Stimulated activated naive CD8-positive, alpha-beta T cell treated with anti-CD3 and anti-CD28 coated beads, Interleukin-15, Interleukin-2, amounts not matched to agents 100 ng/mL and 50 ng/mL, for 24 hours (primary cell): ENCODE data around the gene FAM135A.
A peak's percentile ranks its signal among the peaks of the same experiment; 100 is the strongest.

Experiments
- H3K27ac Mint-ChIP-seq: one replicate; pipeline ENCODE4 v1.8.0; 2021; ENCODE audit warnings: mild to moderate bottlenecking, mixed read lengths
- H3K27me3 Mint-ChIP-seq: one replicate; pipeline ENCODE4 v1.8.0; 2021; ENCODE audit warnings: mixed read lengths
- H3K36me3 Mint-ChIP-seq: one replicate; pipeline ENCODE4 v1.8.0; 2021; ENCODE audit warnings: low read depth, mixed read lengths
- H3K4me1 Mint-ChIP-seq: one replicate; pipeline ENCODE4 v1.8.0; 2021; ENCODE audit warnings: low read depth, mixed read lengths
- H3K4me3 Mint-ChIP-seq: one replicate; pipeline ENCODE4 v1.8.0; 2021; ENCODE audit warnings: mild to moderate bottlenecking, mixed read lengths
- H3K9me3 Mint-ChIP-seq: one replicate; pipeline ENCODE4 v1.8.0; 2021; ENCODE audit warnings: mixed read lengths

FAM135A gene

DNA sequence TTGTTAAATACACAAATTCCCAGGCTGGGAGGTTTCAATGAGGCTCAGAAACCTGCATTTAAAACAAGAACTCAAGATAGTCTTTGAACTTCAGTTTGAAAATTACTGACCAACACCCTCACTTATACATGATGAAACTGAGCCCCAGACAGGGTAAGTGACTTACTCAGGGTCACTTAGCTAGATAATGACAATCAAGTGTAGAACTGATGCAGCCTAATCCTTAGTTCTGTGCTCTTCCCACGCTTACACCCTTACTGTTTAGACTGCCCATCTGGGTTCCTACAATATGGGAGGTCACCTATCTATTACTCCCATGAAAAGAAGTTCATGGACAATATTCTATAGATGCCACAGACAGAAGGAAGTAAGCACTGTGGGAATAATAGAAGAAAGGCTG is 24.5 kb upstream of the FAM135A start:
- no peaks in the 10 kb centered on the region for H3K36me3 Mint-ChIP-seq
- H3K9me3 Mint-ChIP-seq, result no peaks in the 10 kb centered on the region
- no peak overlapping the region for H3K27ac Mint-ChIP-seq
- peaks cover 15% of the 10 kb centered on the region for H3K27me3 Mint-ChIP-seq
- no peaks in the 10 kb centered on the region for H3K4me1 Mint-ChIP-seq
- no peak overlapping the region for H3K4me3 Mint-ChIP-seq

DNA sequence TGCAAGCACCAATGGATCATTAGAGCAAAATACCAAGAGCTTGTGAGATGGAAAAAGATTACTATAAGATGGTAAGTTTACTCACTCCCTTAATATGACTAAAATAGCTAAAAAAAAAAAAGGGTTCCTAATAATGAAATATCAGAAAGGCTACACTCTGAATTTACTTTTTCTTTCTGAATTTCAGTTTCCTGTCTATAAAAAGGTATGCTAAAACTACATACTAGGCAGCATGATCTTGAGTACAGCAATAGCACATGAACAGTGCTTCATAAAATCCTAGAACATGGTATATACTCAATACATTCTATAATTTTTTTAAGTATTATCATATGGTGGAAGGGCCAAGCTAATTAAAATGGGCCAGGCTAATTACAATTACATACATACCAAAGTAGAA is 24.0 kb upstream of the FAM135A start:
- Mint-ChIP-seq H3K4me1 (no peaks in the 10 kb centered on the region), H3K4me3 (no peak overlapping the region), H3K27me3 (peaks cover 17% of the 10 kb centered on the region), H3K27ac (no peak overlapping the region), H3K9me3 (no peaks in the 10 kb centered on the region), H3K36me3 (no peaks in the 10 kb centered on the region)

DNA sequence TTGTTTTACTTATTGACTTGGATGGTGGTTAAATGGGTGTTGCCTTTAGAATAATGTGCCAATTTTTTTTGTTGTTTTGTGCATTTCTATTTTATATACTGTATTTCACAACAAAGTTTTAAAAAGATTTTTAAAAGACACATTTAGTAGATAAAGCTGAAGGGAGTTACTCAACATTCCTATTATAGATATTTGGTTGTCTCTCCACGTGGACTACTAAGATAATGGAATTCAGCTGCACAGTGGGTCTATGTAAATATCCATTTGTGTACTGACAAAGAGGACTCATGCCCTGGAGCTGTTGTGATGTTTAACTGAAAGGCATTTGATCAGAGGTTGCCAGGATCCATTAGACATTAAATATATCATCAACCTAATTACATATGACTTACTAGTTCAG is 23.2 kb upstream of the FAM135A start:
- no peaks in the 10 kb centered on the region for H3K4me1 Mint-ChIP-seq
- no peaks in the 10 kb centered on the region for H3K9me3 Mint-ChIP-seq
- peaks cover 17% of the 10 kb centered on the region for H3K27me3 Mint-ChIP-seq

DNA sequence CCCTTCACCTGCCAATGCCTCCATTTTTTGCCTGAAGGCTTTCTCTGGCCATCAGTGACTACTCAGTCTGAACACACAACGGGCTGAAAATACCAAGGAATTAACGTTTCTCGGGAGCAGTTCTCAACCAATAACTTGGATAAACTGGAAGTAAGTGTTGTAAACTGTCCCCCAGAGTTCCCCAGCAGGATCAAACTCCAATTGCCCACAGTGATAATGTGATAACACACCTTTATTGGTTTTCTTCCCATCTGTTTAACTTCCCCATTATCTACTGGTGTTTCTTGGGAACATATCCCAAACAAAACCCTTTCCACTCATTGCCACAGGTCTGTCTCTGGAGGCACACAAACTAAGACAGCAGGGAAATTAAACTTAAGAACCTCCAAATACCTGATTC is 21.8 kb upstream of the FAM135A start:
- no peak overlapping the region for H3K4me3 Mint-ChIP-seq
- H3K27me3 Mint-ChIP-seq, result peaks cover 17% of the 10 kb centered on the region
- no peaks in the 10 kb centered on the region for H3K9me3 Mint-ChIP-seq
- H3K36me3 Mint-ChIP-seq, result no peaks in the 10 kb centered on the region
- H3K27ac Mint-ChIP-seq, result no peak overlapping the region
- H3K4me1 Mint-ChIP-seq, result no peaks in the 10 kb centered on the region

More for the DNA sequence above, 23.2 kb upstream of the FAM135A start:
- Mint-ChIP-seq H3K36me3 (no peaks in the 10 kb centered on the region), H3K27ac (no peak overlapping the region), H3K4me3 (no peak overlapping the region)

DNA sequence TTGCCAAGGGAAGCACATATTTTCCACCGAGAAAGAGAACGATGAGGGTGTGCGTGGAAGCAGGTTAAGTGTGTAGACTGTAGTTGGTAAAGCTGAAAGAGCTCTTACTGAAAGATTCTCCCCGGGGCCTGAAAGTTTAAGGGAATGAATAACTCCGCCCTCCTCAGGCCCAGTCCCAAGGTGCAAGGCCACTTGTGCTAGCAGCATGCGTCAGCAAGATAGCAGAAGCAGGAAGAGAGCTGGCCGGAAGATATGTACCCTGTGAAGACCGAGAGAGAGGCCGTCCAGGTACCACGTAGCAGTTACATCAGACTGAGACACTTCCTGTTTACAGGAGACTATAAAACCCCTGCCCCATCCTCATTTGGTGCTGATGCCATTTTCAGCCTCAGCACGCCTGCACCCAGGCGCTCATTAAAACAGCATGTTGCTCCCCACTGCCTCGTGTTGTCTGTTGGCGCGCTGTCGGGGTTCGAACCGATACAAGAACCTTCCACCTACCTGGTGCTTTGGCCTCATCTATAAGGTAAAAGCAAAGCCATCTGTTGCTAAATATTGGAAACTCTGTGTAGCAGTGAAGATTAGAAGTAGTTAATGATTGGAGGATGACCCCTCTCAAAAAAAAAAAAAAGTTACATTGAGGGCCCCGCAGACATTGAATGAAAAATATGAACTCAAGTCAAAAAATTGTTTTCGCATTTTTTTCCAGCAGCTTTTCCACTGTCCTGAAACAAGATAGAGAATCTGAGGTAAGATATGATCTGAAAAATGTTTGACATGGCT is 18.6 kb upstream of the FAM135A start:
- no peaks in the 10 kb centered on the region for H3K9me3 Mint-ChIP-seq
- H3K27ac Mint-ChIP-seq, result no peak overlapping the region
- no peaks in the 10 kb centered on the region for H3K36me3 Mint-ChIP-seq
- H3K27me3 Mint-ChIP-seq, result peaks cover 30% of the 10 kb centered on the region
- H3K4me1 Mint-ChIP-seq, result no peaks in the 10 kb centered on the region
- no peak overlapping the region for H3K4me3 Mint-ChIP-seq

DNA sequence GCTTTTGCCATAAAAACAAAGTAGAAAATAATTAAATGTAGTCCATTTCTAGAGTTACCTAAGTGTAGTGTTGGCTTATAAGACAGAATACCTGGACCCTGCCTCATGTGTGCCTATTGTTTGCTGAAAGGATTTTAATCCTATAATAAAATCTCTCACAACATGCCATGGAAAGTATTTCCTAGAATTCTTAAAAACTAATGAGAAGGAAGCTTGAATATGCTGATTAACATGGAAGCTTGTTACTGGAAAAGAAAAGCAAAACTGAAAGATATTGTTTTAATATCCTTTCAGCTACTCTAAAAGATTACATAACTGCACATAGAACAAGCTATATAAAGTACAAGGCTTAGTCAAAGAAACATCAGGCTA is 18.0 kb upstream of the FAM135A start:
- Mint-ChIP-seq H3K27me3 (peaks cover 32% of the 10 kb centered on the region), H3K4me3 (no peak overlapping the region), H3K27ac (no peak overlapping the region), H3K36me3 (no peaks in the 10 kb centered on the region), H3K9me3 (no peaks in the 10 kb centered on the region), H3K4me1 (no peaks in the 10 kb centered on the region)

DNA sequence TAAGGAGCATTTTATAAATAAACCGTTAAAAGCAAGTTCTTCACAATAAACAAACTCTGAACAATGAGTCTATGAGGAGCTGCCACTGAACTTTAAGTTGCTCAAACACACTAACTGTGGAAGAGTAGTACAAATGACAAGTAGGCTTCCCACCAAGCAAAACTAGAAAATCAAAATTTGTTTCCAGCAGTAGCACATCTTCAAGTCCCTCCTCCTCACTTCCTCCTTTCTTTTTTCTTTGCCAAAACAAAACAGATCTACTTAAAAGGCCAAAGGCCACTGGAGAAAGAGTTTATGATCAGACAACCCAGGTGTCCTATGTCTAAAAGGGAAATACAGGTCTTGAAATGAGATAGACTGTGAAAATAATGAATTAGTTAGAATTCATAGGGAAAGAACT is 17.1 kb upstream of the FAM135A start:
- Mint-ChIP-seq H3K4me3 (no peak overlapping the region), H3K27ac (no peak overlapping the region), H3K36me3 (no peaks in the 10 kb centered on the region), H3K4me1 (no peaks in the 10 kb centered on the region), H3K27me3 (peaks cover 28% of the 10 kb centered on the region), H3K9me3 (no peaks in the 10 kb centered on the region)

DNA sequence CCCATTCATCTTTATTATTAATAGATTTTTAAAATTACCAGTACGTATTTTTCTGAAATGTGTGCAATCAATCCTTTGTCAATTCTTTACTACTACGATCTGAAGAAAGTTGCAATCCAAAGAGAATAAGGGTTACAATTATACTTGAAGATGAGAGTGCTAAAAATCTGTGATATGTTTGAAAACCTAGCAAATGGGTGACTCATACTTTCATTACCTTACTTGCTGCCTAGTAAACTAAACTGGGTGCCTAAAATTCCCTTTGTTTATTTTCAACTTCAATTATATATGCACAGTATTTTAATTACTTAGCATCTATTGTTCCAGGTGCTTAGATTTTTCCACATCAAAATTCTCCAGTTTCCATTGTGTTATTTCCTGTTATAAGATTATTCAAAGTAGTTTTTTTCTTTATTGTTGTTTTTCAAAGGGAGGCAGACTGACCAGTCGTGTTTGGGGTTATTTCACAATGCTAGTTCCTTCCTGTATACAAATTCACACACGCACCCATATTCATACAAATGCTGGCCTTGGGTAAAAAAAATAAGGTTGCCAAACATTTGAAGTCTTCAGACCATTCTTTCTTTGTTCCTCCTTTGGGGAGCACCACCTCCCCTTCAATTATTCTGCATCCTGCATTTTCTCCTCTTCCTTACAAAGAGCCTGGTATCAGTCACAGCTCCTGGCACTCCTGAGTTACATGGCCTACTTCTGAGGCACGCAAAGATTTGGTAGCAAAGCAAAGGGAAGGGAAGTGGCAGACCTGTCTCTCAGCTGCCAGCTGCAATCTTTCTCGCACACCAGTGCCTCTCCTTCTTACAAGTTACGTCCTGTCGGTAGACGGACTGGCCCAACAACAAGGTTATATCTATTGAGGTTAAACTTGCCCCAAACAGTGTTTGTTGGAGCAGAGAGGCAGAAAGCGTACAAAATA is 16.2 kb upstream of the FAM135A start:
- peaks cover 26% of the 10 kb centered on the region for H3K27me3 Mint-ChIP-seq
- H3K9me3 Mint-ChIP-seq, result no peaks in the 10 kb centered on the region

DNA sequence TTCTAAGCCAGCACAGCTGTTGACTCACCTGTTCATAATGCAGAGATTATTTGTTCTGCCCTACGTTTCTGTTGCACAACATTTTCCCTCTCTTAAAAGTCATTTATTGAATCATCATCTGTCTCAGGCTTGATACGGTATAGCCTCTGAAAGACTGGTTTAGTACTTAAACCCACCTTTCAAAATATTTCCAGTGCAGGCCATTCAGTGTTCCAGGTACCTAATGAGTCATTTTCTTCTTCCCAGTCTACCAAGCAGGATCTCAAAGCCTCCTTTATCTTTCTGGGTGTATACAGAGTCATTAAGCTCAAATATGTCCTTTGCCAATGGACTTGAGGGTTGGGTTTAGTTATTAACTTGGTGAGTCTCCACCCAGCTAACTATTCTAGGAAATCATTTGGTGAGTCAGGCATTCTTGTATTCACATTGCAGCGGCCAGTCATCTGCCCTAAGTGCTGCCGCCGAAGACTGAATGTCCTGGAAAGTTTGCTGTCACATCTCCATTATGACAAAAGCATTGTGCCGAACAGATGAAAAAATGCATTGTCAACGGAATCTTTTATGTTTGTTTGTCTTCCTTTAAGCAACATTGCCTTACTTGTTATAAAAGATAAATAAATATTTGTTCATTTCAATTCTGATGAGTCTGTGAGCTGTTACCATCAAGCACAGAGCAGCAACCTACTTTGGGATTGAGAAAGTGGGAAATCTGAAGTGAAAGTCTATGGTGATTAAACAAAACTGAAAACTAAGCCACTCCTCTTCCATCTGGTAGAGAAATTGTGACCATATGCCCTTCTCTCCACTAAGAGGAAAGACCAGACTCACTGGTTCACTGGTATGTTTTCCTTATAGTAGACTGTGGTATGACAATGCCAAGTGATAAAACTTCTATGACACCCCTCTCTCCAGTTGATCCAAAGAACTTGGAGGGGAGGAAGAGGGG is 14.3 kb upstream of the FAM135A start:
- peaks cover 35% of the 10 kb centered on the region for H3K27me3 Mint-ChIP-seq
- H3K27ac Mint-ChIP-seq, result no peak overlapping the region
- H3K9me3 Mint-ChIP-seq, result no peaks in the 10 kb centered on the region
- H3K4me3 Mint-ChIP-seq, result no peak overlapping the region
- H3K4me1 Mint-ChIP-seq, result no peaks in the 10 kb centered on the region
- no peaks in the 10 kb centered on the region for H3K36me3 Mint-ChIP-seq

More for the DNA sequence above, 16.2 kb upstream of the FAM135A start:
- Mint-ChIP-seq H3K27ac (no peak overlapping the region), H3K36me3 (no peaks in the 10 kb centered on the region), H3K4me1 (no peaks in the 10 kb centered on the region), H3K4me3 (no peak overlapping the region)

DNA sequence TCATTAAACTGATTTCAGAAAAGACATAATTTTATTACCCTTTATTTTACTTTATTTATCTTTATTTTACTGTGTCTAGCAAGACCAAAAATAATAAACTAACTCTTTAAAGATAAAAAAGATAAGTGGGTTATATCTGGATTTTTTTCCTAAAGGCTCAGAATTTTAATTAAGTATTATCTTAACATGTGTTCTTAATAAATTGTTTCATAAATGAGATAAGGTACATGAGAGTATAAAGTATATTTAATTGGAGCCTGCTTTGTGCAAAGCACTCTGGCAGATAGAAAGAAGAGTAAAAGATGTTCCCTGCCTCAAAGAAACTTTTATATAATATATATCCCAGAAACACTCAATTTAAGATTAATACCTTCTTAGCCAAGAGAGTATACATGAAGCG is 8.7 kb upstream of the FAM135A start:
- Mint-ChIP-seq H3K9me3 (no peaks in the 10 kb centered on the region), H3K4me1 (peaks cover 7% of the 10 kb centered on the region), H3K4me3 (no peak overlapping the region), H3K27ac (no peak overlapping the region), H3K27me3 (peaks cover 42% of the 10 kb centered on the region), H3K36me3 (no peaks in the 10 kb centered on the region)

DNA sequence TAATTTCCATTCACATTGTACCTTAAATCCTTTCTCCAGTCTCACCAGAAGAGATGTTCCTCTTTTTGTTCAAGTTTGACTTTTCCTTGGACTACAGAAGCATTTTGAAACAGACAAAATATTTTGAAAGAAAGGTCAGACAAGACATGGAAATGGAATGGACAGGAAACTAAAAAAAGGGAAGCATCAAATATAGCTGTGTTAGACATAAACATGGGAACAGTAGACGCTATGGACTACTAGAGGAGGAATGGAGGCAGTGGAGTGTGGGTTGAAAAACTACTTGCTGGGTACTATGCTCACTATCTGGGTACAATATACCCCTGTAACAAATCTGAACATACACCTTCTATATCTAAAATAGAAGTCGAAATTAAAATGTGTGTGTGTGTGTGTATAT is 4.1 kb upstream of the FAM135A start:
- peaks cover 28% of the 10 kb centered on the region for H3K27me3 Mint-ChIP-seq
- no peak overlapping the region for H3K27ac Mint-ChIP-seq
- peaks cover 20% of the 10 kb centered on the region for H3K4me1 Mint-ChIP-seq
- no peak overlapping the region for H3K4me3 Mint-ChIP-seq
- H3K9me3 Mint-ChIP-seq, result no peaks in the 10 kb centered on the region
- no peaks in the 10 kb centered on the region for H3K36me3 Mint-ChIP-seq

DNA sequence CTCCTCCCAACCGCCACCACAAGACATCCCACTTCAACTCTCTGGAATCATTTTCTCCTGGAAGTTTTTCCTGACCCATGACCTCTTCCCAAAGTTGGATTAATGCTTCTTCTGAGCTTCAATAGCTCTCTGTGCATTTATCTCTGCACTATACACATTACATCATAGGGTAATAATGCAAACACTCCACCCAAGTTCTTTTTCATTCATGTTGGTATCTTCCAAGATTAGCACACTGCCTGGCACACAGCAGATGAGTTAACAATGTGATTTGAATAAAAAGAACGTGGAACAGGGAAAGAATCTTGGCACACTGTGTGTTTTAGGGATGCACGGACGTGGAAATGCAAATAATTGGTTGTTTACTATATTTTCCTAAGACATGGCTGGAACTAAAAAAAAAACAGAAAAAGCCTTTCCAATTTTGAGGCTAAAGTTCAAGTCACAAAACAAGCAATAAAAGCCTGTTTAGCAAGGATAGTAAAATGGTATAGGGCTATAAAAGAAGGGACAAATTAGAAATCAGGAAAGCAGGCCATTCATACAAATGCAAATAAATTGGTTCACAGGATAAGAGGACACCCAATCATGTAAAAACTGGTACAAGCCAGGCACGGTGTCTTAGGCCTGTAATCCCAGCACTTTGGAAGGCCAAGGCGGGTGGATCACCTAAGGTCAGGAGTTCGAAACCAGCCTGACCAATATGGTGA is 1.6 kb upstream of the FAM135A start:
- Mint-ChIP-seq H3K4me3 (peak overlapping the region; percentile 95), H3K27me3 (peaks cover 20% of the 10 kb centered on the region), H3K4me1 (peaks cover 35% of the 10 kb centered on the region), H3K27ac (no peak overlapping the region), H3K9me3 (no peaks in the 10 kb centered on the region), H3K36me3 (no peaks in the 10 kb centered on the region)

DNA sequence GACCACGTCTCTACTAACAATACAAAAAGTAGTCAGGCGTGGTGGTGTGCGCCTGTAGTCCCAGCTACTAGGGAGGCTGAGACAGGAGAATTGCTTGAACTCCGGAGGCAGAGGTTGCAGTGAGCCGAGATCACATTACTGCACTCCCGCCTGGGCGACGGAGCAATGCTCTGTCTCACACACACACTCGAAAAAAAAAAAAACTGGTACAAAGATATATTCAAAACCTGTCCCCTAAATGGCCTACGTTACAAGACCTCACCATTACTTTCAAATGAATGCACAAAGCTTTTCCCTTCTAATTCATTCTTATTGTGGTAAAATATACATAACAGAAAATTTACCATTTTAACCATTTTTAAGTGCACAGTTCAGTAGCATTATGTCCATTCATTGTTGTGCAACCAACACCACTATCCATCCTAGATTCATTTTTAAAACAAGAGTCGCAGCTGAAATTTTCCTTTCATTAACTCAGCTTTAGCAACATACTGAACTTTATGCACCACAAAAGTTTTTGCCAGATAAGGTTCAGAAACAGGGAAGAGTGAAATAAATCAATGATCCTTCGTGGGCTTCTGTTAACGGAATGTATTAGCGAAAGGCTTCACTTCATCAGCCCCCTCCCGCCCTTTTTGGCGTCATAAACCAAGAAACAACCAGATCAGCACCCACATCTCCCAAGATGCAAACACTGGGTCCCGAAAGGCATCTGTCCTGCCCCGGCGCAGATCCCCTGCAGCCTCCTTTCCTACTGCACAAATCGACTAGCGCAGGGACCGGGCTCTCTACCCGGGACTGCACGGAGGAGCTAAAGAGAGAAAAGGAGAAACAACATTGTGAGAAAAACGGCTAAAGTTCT is 825 bp upstream of the FAM135A start:
- H3K4me1 Mint-ChIP-seq, result peaks cover 32% of the 10 kb centered on the region
- peak overlapping the region; percentile 88 for H3K27ac Mint-ChIP-seq
- H3K36me3 Mint-ChIP-seq, result no peaks in the 10 kb centered on the region
- peak overlapping the region; percentile 95 for H3K4me3 Mint-ChIP-seq
- H3K27me3 Mint-ChIP-seq, result peaks cover 16% of the 10 kb centered on the region
- no peaks in the 10 kb centered on the region for H3K9me3 Mint-ChIP-seq
